Right cardiac atrium (tissue), 5 donors: ENCODE results near the gene NLGN2. TPM values are rescaled to one million over a fixed set of nuclear protein-coding genes. Genes with fewer than 3 reads are reported as not detected.

Experiments
- ATAC-seq, 2 donors: fragments of 200-7000 bp; cut with Tn5 transposase; one replicate each; pipeline versions ENCODE4 v1.8.0 to v1.9.1; 2020; ENCODE audit warnings: moderate library complexity in 2 of 2, mild to moderate bottlenecking in 1 of 2
- DNase-seq, 3 donors: peaks; one replicate each; pipeline ENCODE4 v3.0.0-alpha.2; 2020
- H3K27ac ChIP-seq: one replicate; pipeline ENCODE4 v1.5.1; 2013; ENCODE audit warnings: mild to moderate bottlenecking, low read length, control low read depth, moderate library complexity
- H3K27me3 ChIP-seq: one replicate; pipeline ENCODE4 v1.6.1; 2013; ENCODE audit not compliant: control insufficient read depth, insufficient read depth
- H3K4me1 ChIP-seq: one replicate; pipeline ENCODE4 v1.6.1; 2013; ENCODE audit warnings: low read length; ENCODE audit not compliant: control insufficient read depth, insufficient read depth
- H3K4me3 ChIP-seq: one replicate; pipeline ENCODE4 v1.5.1; 2013; ENCODE audit warnings: low read length, control low read depth
- H3K9me3 ChIP-seq: one replicate; pipeline ENCODE4 v1.6.1; 2013; ENCODE audit warnings: low read length; ENCODE audit not compliant: control insufficient read depth
- WGBS: extraction: QIAGEN DNeasy Blood & Tissue Kit; methylation state at CpG from one replicate; pipeline ENCODE4 v1.1.7; 2013; 5-methylcytosine and 5-hydroxymethylcytosine counted together
- intact Hi-C, 4 donors: fragments of 100-400 bp; cut with DNase I; formaldehyde crosslinking; loops; one replicate each; pipeline versions ENCODE4 v1.11.0 to v1.14.0; 2022 to 2023
- polyA plus RNA-seq: library from polyadenylated mRNA; stranded (reverse); fragments of 200-250 nt; gene quantifications from one replicate; pipeline ENCODE4 v1.2.3, GENCODE V29; 2013
- total RNA-seq, 4 donors: library from RNA; stranded (reverse); fragmentation: NEBNext Ultra II Directional; extraction: Animal tissue kit (Norgen Biotek cat#: 25700); gene quantifications; one replicate each; pipeline ENCODE4 v1.2.1, GENCODE V29; 2021
- donor health status: healthy with polysubstance abuse.
- donor health status: DM: no; HTN: yes; CAD: no.
- donor health status: DM: no; HTN: no; CAD: no.
- donor health status: DM: no; HTN: yes; CAD: no; lungs with severe emphysema.
- donor health status: DM: yes; HTN: yes; CAD: no.

NLGN2 gene
- total and polyA plus RNA-seq, 5 donors: 6.9 to 15.7 (median 12.8) TPM

GRCh38 chr17:7437950-7438614 is 30.4 kb downstream of the NLGN2 start:
- 5% methylated on average over 48 of the region's 48 CpGs for WGBS
- peak overlapping the region; percentile 77 for H3K27ac ChIP-seq
- intact Hi-C loops: loop anchor here (5.0 to 10.0 kb wide), 5 partner anchors 39 to 127 kb away; partner anchors contain the start of genes TMEM95 (in 3 of the 4), KCTD11 (in 2 of the 4), ZBTB4 (in 2 of the 4) and SENP3 (in 1 of the 4)
- DNase-seq (peak; percentile 86 to 94 (median 93)), ATAC-seq (peak; percentile 36 to 39)
- H3K27me3 ChIP-seq: no peaks in the 10 kb centered on the region
- H3K4me1 ChIP-seq: no peaks in the 10 kb centered on the region
- peak overlapping the region; percentile 42 for H3K4me3 ChIP-seq
- no peaks in the 10 kb centered on the region for H3K9me3 ChIP-seq

DNA sequence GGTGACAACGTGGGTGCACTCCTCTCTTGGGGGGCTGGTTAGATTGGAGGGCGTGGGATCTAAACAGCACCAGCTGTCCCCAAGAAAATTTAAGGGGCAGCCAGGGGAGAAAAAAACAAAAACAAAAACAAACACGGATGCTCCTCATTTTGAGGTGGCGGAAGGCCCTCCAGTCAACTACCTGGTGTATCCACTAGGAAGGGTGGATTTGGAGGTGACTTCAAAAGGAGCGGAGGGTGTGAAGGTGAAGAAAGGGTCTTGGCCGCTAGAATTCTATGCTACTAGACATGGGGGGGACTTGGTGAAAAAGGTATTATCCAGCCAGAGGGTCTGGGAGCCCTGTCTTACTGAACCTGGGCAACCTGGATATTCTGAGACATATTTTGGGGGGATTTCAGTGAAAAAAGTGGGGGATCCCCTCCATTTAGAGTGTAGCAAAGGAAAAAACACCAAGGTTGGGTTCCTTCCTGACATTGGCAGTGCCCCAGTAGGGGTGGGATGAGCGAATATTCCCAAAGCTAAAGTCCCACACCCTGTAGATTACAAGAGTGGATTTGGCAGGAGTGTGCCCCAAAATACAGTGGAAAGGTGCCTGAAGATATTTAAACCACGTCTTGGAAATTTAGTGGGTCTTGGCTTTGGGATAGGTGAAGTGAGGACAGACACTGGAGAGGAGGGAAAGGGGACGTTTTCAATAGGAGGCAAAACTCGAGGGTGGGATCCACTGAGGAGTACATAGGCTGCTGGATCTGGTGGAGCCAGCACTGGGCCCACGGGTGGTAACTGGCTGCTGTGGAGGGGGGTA is 31.2 kb downstream of the NLGN2 start:
- Histone ChIP-seq H3K27me3 (no peaks in the 10 kb centered on the region), H3K4me3 (peak overlapping the region; percentile 51), H3K27ac (peak overlapping the region; percentile 77), H3K4me1 (no peaks in the 10 kb centered on the region), H3K9me3 (no peaks in the 10 kb centered on the region)
- intact Hi-C loops: loop anchor here (5.0 to 10.0 kb wide), 5 partner anchors 38 to 126 kb away; partner anchors contain the start of genes TMEM95 (in 3 of the 4), KCTD11 (in 2 of the 4), ZBTB4 (in 2 of the 4) and SENP3 (in 1 of the 4)
- DNase-seq: peak in 1 of 3 donors; percentile 10
- 42% methylated on average over 11 of the region's 11 CpGs for WGBS
- ATAC-seq: no peak

GRCh38 chr17:7439462-7440112 is 31.9 kb downstream of the NLGN2 start, which contains the start of gene FGF11:
TSS of gene FGF11 (plus strand) at chr17:7439512. CDS start at chr17:7439621, 109 bp downstream.
- DNase-seq (peak in 2 of 3 donors; percentile 63 to 66), ATAC-seq (no peak)
- peak within 1 kb of the TSS; percentile 51 for H3K4me3 ChIP-seq
- no peaks in the 10 kb centered on the region for H3K27me3 ChIP-seq
- H3K4me1 ChIP-seq: no peaks in the 10 kb centered on the region
- no peaks in the 10 kb centered on the region for H3K9me3 ChIP-seq
- intact Hi-C loops: loop anchor here (5.0 to 10.0 kb wide), 5 partner anchors 38 to 125 kb away; partner anchors contain the start of genes TMEM95 (in 3 of the 4), KCTD11 (in 2 of the 4), ZBTB4 (in 2 of the 4) and SENP3 (in 1 of the 4)
- H3K27ac ChIP-seq: peak within 1 kb of the TSS; percentile 77
- 1% methylated on average over 50 of the region's 50 CpGs for WGBS

GRCh38 chr17:7440113-7440833 is 32.6 kb downstream of the NLGN2 start:
- DNase-seq: peak; percentile 72 to 89 (median 87)
- H3K27ac ChIP-seq: peak overlapping the region; percentile 65
- WGBS: 3% methylated on average over 46 of the region's 46 CpGs
- H3K4me3 ChIP-seq: peak overlapping the region; percentile 51
- peak; percentile 0 to 1 for ATAC-seq
- H3K27me3 ChIP-seq: no peaks in the 10 kb centered on the region
- no peaks in the 10 kb centered on the region for H3K4me1 ChIP-seq
- intact Hi-C loops: no loop called here
- H3K9me3 ChIP-seq: no peaks in the 10 kb centered on the region

DNA sequence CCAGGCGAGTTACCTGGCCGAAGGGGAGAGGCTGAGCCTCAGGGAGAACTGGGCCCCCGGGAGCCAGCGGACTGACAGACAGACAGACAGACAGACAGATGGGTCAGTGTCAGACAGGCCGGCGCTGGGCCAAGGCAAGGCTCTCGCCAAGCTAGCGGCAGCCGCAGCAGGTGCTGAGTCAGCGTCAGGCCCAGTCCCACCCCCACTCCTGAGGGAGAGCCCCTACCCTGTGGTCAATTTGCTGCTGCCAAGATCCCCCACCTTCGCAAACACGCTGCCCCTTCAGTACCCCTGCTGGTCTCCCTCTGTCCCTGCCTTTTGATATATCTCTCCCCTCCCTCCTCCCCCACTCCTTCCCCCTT is 33.2 kb downstream of the NLGN2 start:
- H3K27me3 ChIP-seq: no peaks in the 10 kb centered on the region
- H3K4me1 ChIP-seq: no peaks in the 10 kb centered on the region
- no peaks in the 10 kb centered on the region for H3K9me3 ChIP-seq
- WGBS: 8% methylated on average over 12 of the region's 12 CpGs
- H3K4me3 ChIP-seq: peak overlapping the region; percentile 51
- intact Hi-C loops: no loop called here
- DNase-seq: peak; percentile 68 to 88 (median 84)
- peak; percentile 1 to 4 for ATAC-seq
- H3K27ac ChIP-seq: peak overlapping the region; percentile 65

DNA sequence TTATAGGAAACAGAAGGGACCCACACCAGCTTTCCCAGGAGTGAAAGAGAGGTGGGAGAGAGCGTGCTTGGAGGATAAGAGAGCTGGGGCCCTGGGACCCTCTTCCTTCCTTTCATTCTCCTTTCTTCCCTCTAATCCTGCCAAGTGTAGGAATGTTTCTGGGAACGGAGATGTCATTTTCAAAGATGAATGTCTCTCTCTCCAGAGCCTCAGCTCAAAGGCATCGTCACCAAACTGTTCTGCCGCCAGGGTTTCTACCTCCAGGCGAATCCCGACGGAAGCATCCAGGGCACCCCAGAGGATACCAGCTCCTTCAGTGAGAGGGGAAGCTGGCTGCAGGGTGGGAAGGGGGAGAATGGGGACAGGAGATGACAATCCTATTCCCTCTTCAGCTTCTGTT is 33.6 kb downstream of the NLGN2 start:
- H3K27me3 ChIP-seq: no peaks in the 10 kb centered on the region
- DNase-seq (peak in 2 of 3 donors; percentile 18 to 41), ATAC-seq (no peak)
- WGBS: 58% methylated on average over 7 of the region's 7 CpGs
- no peaks in the 10 kb centered on the region for H3K4me1 ChIP-seq
- intact Hi-C loops: no loop called here
- H3K4me3 ChIP-seq: no peak overlapping the region
- no peak overlapping the region for H3K27ac ChIP-seq
- H3K9me3 ChIP-seq: no peaks in the 10 kb centered on the region

- 95% methylated on average over 2 of the region's 2 CpGs for WGBS
- no peaks in the 10 kb centered on the region for H3K27me3 ChIP-seq
- no peak overlapping the region for H3K27ac ChIP-seq
- H3K4me1 ChIP-seq: no peaks in the 10 kb centered on the region
- ATAC-seq: no peak
- intact Hi-C loops: no loop called here
- H3K9me3 ChIP-seq: no peaks in the 10 kb centered on the region
- no peak overlapping the region for H3K4me3 ChIP-seq
- peak in 1 of 3 donors; percentile 25 for DNase-seq
Measured at GRCh38 chr17:7442142-7442541, 34.5 kb downstream of the NLGN2 start.

DNA sequence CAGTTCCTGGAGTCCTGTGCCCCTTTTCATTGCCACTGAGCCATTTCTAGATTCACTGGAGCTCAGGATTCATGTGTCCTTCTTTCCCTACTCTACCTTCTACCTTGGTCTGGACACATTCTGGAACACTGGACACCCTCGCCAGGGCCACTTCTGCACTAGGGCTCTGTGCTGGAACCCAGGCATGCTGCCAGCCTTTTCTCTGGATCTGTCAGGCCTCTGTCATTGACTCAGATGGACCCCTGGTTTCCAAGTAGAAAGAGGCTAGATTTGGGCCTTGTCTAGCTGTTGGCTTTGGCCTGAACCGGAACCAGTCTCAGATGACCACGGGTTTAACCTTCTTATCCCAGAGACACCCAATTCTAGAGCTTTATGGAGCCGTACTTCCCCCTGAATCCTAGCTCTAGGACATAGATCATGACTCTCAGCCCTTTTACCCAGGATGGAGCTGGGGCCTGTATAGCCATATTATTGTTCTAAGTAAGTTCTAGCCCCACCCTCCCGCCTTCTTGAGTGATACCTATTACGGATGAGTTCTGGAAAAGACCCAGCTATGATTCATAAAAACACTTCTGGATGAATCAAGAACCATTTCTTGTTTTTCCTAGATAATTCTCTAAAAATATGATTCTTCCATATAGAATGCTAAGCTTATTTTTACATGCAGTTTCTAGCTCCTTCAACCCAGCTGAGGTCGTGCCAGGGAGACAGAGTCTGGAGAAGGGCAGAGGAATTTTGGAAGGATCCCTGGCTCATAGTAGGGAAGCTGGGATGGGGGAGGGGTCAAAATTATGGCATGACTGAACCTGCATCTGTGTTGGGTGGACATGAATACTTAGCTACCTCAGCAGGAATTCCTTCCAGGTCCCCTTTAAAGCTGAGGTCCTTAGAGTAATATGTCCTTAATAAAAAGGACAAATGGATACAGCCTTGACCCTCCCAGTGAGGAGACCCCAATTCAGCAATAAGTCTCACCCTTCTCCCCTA is 36.1 kb downstream of the NLGN2 start:
- WGBS: 83% methylated on average over 7 of the region's 7 CpGs
- H3K27ac ChIP-seq: no peak overlapping the region
- intact Hi-C loops: no loop called here
- H3K27me3 ChIP-seq: no peaks in the 10 kb centered on the region
- no peaks in the 10 kb centered on the region for H3K9me3 ChIP-seq
- ATAC-seq (no peak), DNase-seq (peak in 2 of 3 donors; percentile 51 to 55)
- H3K4me3 ChIP-seq: no peak overlapping the region
- H3K4me1 ChIP-seq: no peaks in the 10 kb centered on the region

DNA sequence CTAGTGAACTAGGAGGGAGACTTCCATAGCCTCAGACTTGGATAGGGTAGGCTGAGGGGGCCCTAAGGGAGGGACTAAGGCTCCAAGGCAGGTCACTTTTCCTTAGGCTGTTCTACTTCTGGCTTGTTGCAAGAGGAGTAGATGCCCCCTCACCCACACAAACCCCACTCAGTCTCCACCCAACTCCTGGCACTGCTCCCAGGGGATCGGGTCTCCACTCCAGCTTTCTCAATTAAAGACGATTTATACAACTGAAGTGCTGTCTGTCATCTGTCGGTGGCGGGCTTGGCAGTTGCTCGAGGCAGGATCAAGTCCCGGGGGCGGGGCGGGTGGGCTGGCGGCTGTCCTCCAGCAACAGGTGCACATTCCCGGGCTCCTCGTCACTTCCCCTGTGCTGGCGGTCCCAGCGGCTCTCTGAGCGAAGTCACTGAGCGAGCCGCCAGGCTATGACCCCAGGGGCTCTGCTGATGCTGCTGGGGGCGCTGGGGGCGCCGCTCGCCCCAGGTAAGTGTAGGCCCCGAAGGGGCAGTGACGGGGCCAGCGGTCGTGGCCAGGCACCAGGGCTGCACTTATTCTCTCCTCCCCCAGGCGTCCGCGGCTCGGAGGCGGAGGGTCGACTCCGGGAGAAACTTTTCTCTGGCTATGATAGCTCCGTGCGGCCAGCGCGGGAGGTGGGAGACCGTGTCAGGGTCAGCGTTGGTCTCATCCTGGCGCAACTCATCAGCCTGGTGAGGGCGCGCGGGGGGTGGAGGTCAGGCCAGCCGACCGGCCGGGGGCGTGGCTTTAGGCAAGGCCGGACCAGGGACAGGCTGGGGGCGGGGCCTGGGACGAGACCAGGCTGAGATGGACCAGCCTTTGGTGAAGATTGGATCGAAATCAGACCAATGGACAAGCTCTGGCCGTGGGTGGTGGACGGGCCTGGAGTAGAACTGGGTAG is 37.3 kb downstream of the NLGN2 start, which contains the start of gene CHRNB1:
CHRNB1 (plus strand) TSS at position 380 of the 937 bp plus-strand sequence; CDS start at position 447, 67 bp downstream.
- peak; percentile 86 to 88 for ATAC-seq
- Histone ChIP-seq H3K27ac (peak within 1 kb of the TSS; percentile 5), H3K9me3 (no peaks in the 10 kb centered on the region), H3K4me3 (peak within 1 kb of the TSS; percentile 45), H3K27me3 (no peaks in the 10 kb centered on the region), H3K4me1 (no peaks in the 10 kb centered on the region)
- peak; percentile 87 to 95 (median 94) for DNase-seq
- 3% methylated on average over 51 of the region's 51 CpGs for WGBS
- intact Hi-C loops: no loop called here
